Left colon (tissue), 2 donors: ENCODE data around the gene NLGN2. TPM values are rescaled to one million over a fixed set of nuclear protein-coding genes. Genes with fewer than 3 reads are reported as not detected.

Source experiments
- ATAC-seq: fragments of 200-7000 bp; cut with Tn5 transposase; one replicate; pipeline ENCODE4 v1.9.1; 2020; ENCODE audit warnings: mild to moderate bottlenecking, moderate library complexity
- DNase-seq, 2 donors: peaks; one replicate each; pipeline ENCODE4 v3.0.0-alpha.2; 2020
- intact Hi-C, 2 donors: fragments of 100-400 bp; cut with DNase I in 1 of 2; cut with micrococcal nuclease in 1 of 2; formaldehyde crosslinking; loops; one replicate each; pipeline versions ENCODE4 v1.11.2 to v1.14.0; 2022; cut with DNase I, micrococcal nuclease
- total RNA-seq, 2 donors: library from RNA; stranded (reverse); fragmentation: NEBNext Ultra II Directional; extraction: Animal tissue kit (Norgen Biotek cat#: 25700); gene quantifications; one replicate each; pipeline ENCODE4 v1.2.1, GENCODE V29; 2021
- donor health status: DM: no; HTN: no; CAD: no.
- donor health status: DM: yes; HTN: yes; CAD: no.

NLGN2 gene
- total RNA-seq, 2 donors from 2014 or later, result 2.7 to 6.6 TPM

DNA sequence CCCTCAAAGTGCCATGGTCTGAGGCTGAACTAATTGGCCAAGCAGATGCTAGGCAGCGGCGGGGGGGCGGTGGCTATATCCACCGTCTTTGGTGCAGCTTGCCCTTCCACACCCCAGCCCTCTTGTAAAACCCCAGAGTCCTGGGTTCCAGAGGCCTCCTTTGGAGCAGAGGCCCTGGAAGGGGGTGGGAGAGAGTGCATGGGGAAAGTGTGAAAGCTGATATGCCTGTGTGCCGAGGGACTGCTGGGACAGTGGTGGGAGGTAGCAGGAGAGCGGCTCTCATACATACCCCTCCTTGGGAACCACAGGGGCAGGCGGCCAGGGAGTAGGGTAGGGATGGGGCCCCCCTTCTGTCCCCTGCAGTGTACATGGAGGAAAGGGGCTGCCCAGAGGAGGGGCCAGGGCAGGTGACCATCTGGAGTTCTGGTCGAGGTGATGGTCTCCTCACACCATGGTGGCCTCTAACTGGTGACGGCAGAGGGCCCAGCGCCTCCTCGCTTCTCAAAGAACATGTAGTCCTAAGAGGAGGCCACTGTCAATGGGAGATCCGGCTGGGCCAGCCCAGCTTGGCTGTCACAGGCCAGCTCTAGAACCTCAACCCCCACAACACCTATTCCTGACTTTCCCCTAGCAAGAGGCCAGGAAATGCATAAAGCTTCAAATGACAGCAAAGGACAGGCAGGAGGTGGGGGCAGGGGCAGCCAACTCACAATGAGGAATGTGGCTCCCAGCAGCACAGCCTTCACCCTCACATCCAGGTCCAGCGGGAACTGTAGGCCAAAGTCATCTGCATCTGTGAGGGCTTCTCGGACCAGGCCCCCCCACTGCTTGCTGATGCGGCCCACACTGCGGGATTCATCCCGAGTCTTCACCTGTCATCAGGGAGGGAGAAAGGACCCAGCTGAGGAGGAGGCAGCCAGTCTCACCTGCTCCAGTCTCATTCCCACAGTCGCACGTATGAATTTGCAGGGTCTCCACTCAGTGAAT is 17.4 kb upstream of the NLGN2 start:
- DNase-seq (no peak), ATAC-seq (no peak)
- intact Hi-C loops, result no loop called here

DNA sequence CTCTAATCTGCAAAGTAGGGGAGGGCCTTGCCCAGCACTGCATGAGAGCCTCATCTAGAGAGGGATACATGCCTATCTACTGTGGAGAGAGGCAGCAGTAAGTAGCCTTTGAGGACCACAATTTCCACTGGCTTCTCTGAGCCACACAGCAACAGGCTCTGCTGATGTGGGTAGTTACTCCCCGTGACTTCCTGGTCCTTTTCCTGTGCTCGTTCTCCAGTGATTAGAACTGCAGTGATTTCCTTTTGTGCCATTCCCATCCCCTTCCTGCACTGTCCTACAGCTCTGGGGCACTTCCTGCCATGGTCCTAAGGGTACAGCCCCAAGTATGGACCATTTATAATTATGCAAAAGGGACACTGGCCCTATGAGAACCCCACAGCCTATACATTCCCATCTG is 16.3 kb upstream of the NLGN2 start:
- DNase-seq, result no peak
- ATAC-seq, result no peak
- intact Hi-C loops, result no loop called here

DNA sequence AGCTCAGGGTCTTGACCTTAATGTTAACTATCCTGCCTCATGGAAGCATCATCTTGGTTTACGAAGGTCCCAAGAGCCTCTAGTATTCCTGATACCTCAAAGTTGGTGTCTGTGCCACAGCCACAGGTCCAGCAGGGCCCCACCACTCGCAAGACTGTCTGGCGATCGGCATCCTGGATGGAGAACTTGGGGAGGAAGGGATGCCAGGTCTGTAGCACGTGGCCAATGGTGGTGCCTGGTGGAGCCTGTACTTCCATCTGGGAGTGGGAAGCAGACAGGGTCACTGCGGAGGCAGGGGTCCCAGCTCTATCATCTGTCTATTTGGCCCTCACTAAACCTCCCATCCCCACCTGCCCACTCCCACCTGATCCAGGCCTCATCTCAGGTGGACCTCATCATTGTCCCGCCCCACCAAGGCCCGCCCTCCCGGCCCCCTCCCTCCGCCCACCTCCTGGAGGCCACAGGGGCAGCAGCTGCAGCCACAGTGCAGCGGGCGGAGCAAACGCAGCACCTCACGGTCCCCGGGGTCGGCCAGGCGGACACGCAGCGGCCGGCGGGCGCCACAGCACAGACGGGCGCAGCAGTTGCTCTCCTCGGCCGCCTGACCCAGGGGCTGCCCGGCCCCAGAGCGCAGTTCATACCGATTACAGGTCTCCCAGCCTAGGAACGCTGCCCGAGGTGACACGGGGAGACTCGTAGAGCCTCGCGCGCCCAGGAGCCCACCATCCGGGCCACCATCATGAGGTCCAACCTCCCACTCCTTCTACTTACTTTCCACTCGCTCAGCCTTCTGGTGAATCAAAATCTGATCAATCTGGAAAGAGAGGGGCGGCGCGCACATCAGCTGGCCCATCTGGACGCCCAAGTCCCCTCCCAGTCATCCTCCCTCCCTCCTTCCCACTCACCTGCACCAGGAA is 14.7 kb upstream of the NLGN2 start:
- no peak for ATAC-seq
- intact Hi-C loops, result no loop called here
- DNase-seq, result no peak

DNA sequence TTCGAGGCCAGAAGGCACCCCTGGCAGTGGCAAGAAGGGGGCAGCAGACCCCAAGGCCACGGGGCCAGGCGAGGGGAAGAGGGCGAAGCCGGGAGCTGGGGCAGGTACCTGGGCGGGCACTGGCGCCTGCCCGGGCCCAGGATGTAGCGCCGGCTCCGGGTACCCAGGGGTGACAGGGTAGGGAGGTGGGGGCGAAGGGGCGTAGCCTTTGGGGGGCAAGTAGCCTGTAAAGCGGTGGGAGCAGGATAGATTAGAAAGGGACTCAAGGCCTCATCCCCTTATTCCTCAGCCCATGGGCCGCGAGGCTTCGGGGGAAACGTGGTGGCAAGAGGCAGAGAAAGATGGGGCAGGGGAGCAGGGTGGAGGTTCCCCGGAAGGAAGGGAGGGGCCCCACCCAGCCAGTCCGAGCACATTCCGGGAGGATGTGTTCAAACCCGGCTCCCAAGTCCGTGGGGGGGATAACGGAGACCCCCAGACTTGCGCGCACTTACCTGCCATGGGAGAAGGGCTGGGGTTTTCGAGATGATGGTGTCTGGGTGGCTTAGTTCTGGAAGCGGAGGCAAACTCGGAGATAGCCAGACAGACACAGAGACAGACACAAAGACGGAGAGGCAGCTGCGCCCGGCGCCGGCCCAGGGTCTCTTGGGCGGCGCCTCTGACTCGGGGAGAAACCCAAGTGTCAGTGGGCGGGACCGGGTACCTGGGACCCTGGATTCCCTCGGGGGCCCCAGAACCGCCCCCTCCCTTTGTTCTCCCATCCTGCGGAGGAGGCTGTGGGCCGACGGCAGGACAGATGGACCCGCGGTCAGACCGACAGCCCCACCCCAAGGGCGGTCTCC is 13.8 kb upstream of the NLGN2 start:
- intact Hi-C loops, result no loop called here
- DNase-seq (peak in 1 of 2 donors; percentile 67), ATAC-seq (peak; percentile 31)

DNA sequence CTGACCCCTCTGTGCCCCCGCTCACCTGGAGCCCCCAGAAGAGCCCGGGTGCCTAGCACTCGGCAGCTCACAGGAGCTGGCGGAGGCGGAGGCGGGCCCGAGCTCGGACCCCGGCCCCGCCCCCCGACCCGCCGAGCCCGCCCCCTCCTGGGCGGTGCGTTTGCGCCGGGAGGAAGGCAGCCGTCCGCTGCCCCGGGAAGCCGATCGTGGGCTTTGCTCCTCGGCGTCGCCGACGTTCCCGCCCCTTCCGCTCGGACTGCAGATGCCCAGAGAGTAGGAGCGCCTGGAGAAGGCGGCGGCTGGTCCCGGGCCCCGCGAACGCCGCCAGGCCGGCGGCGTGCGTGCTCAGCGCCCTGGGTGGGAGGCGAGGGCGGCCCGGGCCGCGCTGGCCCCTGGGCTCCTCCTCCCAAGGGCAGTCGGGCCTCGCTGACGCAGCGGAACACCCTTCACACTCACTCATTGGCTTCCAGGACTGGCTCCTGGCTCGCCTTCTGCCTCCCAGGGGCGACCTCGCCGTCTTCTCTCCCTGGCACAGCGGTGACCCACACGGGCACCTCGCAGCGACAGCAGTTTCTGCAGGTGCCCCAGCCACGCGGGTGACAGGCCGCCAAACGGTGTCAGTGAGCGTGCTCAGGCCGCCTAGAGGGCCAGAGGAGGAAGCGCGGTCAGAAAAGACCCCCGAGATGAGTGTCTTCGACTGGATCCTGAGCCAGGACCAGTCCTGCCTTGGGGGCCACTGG is 13.0 kb upstream of the NLGN2 start, which contains the start of gene PLSCR3:
Gene PLSCR3 (minus strand): TSS at position 74 of the 740 bp plus-strand sequence. CDS start 415 bp downstream, outside the sequence.
- DNase-seq, result peak; percentile 88 to 89
- intact Hi-C loops, result no loop called here
- ATAC-seq, result peak; percentile 89

DNA sequence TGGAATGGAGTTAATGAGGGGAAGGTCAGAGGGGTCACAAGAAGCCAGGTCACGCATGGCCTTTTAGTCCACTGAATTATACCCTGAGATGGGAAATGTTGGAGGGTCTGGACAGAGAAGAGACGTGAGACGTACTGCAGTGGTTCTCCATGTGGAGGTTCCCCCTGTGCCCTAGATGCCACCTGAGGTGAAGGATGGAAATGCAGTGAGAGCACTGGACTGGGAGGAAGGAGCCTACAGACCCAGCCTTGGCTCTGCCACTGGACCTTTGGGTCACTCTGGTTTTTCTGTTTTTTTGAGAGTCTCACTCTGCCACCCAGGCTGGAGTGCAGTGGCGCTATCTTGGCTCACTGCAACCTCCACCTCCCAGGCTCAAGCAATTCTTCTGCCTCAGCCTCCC is 11.5 kb upstream of the NLGN2 start:
- DNase-seq (no peak), ATAC-seq (no peak)
- intact Hi-C loops, result no loop called here

DNA sequence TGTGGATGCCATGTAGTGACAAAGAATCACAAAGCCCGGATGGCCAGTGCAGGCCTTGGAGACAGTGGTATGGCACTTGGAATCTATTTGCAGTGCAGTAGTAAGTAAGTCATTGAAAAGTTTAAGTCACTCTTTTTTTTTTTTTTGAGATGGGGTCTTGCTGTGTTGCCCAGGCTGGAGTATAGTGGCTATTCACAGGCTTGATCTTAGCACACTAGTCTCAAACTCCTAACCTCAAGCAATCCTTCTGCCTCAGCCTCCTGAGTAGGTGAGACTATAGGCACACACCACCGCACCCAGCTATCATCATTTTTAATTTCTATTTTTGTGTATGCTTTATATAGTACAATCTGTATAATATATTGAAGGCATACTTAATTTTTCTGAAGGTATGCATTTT is 9.0 kb upstream of the NLGN2 start:
- ATAC-seq, result no peak
- intact Hi-C loops, result no loop called here
- no peak for DNase-seq

DNA sequence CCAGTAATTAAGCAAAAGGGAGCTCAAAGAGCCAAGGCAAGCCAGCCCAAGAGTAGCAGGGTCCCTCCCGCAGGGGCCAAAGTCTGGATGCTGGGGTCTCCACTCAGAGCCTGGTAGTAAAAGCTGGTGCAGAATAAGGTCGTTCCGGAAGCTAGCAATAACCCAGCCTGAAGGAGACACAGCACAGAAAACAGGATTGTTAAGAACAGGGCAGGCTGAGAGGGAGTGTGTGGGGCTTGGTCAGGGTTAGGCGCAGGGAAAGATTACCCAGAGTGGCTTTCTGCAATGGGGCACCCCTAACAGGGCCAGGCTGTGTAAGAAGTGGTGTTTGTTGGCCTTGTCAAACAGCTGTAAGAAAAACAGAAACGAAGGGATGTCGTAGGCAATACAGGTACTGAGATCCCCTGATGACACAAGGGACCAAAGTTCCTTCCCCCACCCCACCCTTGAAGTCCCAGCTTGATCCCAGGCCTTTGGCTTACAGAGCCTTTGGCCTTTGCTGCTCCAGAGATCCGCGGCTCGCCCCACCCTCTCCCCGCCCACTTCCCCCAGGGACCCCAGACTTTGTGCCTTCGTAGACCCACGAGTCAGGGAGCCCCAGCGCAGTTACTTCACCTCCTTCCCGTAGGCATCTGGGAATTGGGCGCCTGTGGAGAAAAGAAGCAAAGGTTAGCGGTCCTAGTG is 4.5 kb upstream of the NLGN2 start:
- intact Hi-C loops, result no loop called here
- DNase-seq (peak; percentile 72 to 75), ATAC-seq (peak; percentile 67)

DNA sequence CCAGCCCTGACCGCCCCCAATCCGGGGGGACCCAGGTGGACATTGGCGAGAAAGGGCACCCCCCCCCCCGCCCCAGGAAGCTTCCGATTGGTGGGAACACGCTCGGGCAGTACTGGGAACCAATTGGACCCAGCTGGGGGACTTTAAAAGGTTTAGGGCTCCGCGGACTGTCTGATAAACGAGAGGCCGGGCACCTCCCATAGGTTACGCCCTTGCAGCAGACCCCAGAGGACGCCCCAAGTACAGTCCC is 4.0 kb upstream of the NLGN2 start:
- ATAC-seq, result peak; percentile 34
- intact Hi-C loops, result no loop called here

DNA sequence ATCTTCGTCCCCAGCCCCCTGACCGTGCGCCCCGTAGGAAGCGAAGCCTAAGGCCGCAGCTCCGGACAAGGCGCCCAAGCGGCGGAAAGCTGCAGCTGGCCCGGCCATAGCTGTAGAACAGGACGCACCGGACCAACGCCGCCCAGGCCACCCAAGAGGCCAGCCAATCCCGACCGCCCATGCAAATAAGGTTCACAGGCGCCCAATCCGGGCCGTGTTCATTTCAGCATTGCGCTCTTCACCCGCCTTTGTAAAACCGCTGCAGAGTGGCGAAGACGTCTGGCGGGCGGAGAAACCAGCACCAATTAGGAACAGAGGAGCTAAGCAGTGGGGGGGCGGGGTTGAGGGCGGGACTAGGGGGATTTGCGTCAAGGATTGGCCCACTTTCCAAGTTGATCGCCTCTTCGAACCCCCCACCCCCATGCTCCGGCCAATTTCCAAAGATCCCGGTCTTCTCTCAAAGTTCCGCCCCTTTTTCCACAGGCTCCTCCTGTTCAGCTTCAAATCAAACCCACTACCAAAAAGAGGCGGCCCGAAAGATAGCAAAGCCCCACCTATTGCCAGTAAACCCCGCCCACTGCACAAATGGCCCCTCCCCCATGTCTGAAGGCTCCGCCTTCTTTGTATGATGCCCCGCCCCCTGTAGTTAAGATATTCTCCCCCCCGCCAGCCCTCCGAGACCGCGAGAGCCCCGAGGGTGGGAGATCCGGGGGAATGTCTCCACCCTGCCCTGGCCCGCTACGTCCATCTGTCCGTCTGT is 3.5 kb upstream of the NLGN2 start, which contains the start of gene TMEM256:
Gene TMEM256 (minus strand): TSS at position 121 of the 760 bp plus-strand sequence. CDS start 13 bp downstream, at position 108.
- ATAC-seq (peak; percentile 89), DNase-seq (peak; percentile 97 to 99)
- intact Hi-C loops, result no loop called here

More for the DNA sequence above, 4.0 kb upstream of the NLGN2 start:
- DNase-seq, result no peak

DNA sequence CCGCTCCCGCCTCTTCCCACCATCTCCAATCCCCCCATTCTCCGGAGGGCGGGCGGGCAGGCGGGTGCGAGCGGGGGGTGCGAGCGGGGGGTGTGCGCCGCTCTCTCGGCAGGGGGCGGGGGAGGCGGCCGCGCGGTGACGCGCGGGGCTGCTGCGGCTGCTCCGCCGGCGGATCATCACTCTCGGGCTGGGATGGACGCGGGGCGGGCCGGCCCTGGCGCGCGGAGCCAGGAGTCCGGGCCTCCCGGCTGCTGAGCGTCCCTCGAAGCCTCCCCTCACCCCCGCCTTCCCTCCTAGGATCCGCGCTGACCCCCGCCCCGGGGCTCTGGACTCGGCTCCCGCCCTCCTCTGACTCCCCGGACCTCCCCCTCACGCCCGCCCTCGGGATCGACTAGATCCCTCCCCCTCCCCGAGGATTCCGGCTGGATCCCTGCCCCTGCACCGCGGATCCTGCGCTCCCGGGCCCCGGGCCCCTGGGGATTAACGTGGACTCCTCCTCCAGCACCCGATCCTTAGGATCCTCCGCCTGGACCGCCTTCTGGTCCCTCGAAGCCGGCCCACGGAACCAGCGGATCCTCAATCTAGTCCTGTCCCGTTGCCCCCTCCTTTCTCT is 2.8 kb upstream of the NLGN2 start:
- intact Hi-C loops, result no loop called here
- peak; percentile 12 for ATAC-seq
- DNase-seq, result peak; percentile 52 to 73

DNA sequence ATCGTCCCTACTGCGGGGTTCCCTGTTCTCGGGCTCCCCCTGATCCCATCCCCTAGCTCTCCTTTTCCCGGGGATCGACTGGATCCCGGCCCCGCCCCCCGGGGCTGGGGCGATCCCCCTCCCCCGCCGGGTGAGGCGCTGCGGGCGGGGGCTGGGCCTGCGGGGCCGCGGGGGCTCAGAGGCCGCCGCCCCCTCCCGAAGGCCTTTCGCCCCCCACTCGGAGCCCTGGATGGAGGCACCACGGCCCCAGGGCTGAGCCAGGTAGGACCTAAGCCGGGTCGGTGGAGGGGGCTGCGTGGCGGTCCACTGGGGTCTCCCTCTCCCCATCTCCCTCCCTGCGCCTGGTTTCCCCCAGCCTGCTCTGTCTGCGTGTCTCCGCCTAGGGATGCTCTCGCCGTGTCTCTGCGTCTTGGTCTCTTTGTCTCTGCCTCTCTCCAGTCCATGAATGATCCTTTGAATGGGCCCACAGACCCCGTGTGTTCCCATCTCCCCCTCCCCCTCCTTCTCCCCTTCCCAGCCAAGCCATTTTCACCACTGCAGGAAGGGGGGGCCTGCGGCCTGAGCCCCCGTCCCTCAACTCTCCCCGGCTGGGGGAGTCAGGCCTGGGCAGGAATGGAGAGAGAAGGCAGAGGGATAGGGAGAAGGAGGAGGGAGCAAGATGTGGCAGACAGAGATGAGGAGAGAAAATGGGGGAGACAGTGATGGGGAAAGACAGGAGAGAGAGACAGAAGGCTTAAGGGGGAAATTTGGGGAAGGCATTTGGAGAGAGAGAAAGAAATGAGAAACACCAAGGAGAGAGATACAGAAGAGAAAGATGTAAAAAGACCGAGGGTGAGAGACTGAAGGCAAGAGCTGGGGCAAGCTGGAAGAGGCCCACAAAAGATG is 2.1 kb upstream of the NLGN2 start:
- intact Hi-C loops, result no loop called here
- ATAC-seq (no peak), DNase-seq (peak in 1 of 2 donors; percentile 27)

DNA sequence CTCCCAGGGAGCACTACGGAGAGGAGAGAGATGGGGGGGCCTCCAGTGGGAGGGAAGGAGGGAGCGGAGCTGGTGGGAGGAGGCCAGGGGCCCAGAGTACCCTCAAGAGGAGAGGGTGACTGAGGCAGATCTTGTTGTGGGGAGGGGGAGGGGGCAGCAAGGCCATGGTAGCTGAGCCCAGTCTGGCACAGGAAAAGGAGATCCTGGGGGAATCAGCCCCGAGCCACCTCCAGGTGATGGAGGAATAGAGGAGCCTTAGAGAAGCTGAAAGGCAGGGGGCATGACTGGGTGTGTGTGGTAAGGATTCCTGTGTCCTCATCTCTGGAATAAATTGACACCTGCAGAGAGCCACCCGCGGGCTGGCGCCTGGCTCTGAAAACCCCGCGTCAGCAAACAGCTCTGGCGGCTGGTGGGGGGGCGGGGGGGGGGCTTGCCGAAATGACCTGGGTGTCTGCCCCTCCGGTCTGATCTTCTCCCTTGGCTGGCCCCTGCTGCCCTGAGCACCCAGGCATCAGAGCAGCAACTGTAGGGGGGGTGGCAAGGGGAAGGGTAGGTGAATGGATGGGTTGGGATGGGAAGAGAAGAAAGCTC is 1.3 kb upstream of the NLGN2 start:
- DNase-seq (no peak), ATAC-seq (no peak)
- intact Hi-C loops, result no loop called here

DNA sequence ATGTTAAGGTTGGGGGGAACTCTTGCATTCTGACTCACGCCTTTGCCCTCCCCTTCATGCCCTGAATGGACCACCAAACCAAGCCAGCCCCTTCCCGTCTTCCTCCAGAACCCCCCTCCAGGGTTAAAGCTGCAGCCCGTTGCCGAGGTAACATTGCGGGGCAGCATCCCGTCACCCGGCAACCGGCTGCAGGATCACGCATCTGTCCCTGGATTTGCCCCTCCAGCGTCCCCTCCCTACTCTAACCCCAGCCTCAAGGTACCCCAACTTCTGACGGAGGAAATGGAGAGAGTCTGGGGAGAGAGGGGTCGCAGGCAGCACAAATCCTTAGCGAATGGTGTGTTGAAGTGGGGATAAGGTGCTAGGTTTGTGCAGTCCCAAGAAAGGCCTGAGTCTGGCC is 563 bp upstream of the NLGN2 start:
- no peak for ATAC-seq
- intact Hi-C loops, result no loop called here
- no peak for DNase-seq

DNA sequence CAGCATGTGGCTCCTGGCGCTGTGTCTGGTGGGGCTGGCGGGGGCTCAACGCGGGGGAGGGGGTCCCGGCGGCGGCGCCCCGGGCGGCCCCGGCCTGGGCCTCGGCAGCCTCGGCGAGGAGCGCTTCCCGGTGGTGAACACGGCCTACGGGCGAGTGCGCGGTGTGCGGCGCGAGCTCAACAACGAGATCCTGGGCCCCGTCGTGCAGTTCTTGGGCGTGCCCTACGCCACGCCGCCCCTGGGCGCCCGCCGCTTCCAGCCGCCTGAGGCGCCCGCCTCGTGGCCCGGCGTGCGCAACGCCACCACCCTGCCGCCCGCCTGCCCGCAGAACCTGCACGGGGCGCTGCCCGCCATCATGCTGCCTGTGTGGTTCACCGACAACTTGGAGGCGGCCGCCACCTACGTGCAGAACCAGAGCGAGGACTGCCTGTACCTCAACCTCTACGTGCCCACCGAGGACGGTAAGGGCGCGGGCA is 645 bp downstream of the NLGN2 start:
- intact Hi-C loops, result no loop called here
- DNase-seq (peak in 1 of 2 donors; percentile 33), ATAC-seq (no peak)
